Peyer's patch (tissue), 4 donors: ENCODE data around the gene ETFBKMT.
"Not testable (repeated sequence)": the region's sequence is repeated elsewhere in the genome, so short reads cannot be mapped to it uniquely, and the experiment has no call there.

ENCODE experiments used
- POLR2A ChIP-seq, 2 donors: fragments of 450-650 bp; IDR thresholded peaks; one replicate each; pipeline ENCODE4 v1.5.1; 2017; ENCODE audit warnings: antibody characterized with exemption in 2 of 2, mild to moderate bottlenecking in 2 of 2, moderate library complexity in 2 of 2
- TF ChIP-seq, protein P1 (sequence below), 6 experiments: fragments of 450-650 bp in 4 of 6; fragments of 200-600 bp in 2 of 6; sonication (generic) in 1 of 6; IDR thresholded peaks; one replicate each; pipeline ENCODE4 v1.5.1; 2017 to 2019; ENCODE audit warnings: antibody characterized with exemption in 6 of 6, mild to moderate bottlenecking in 3 of 6, moderate library complexity in 1 of 6

DNA sequence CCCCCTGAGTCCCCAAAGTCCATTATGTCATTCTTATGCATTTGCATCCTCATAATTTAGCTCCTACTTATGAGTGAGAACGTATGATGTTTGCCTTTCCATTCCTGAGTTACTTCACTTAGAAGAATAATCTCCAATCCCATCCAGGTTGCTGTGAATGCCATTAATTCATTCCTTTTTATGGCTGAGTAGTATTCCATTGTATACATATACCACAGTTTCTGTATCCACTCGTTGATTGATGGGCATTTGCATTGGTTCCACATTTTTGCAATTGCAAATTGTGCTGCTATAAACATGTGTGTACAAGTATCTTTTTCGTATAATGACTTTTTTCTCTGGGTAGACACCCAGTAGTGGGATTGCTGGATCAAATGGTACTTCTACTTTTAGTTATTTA lies 30.4 kb downstream of the ETFBKMT start:
- not testable (repeated sequence) for TF ChIP-seq POLR2A (IDR thresholded peaks at IDR 0.05)
- TF ChIP-seq, protein P1, sequence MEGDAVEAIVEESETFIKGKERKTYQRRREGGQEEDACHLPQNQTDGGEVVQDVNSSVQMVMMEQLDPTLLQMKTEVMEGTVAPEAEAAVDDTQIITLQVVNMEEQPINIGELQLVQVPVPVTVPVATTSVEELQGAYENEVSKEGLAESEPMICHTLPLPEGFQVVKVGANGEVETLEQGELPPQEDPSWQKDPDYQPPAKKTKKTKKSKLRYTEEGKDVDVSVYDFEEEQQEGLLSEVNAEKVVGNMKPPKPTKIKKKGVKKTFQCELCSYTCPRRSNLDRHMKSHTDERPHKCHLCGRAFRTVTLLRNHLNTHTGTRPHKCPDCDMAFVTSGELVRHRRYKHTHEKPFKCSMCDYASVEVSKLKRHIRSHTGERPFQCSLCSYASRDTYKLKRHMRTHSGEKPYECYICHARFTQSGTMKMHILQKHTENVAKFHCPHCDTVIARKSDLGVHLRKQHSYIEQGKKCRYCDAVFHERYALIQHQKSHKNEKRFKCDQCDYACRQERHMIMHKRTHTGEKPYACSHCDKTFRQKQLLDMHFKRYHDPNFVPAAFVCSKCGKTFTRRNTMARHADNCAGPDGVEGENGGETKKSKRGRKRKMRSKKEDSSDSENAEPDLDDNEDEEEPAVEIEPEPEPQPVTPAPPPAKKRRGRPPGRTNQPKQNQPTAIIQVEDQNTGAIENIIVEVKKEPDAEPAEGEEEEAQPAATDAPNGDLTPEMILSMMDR (IDR thresholded peaks at IDR 0.05): not testable (repeated sequence)
